SK-N-SH treated with all-trans-retinoic acid at 6 μM for 48 hours (cell line): ENCODE results near the gene ARHGAP28.

Experiments used
- ARNTL ChIP-seq: fragments of 450-650 bp; formaldehyde crosslinking; IDR thresholded peaks from 2 replicates; pipeline ENCODE4 v1.5.0; 2020; ENCODE audit warnings: low read depth, mild to moderate bottlenecking, moderate library complexity, borderline replicate concordance
- BACH2 ChIP-seq: fragments of 250-450 bp; sonication (Bioruptor Pico); IDR thresholded peaks from 2 replicates; pipeline ENCODE4 v1.9.0; 2021; ENCODE audit warnings: mild to moderate bottlenecking, borderline replicate concordance
- CREB5 ChIP-seq: fragments of 250-450 bp; sonication (Bioruptor Pico); IDR thresholded peaks from 2 replicates; pipeline ENCODE4 v1.5.1; 2020; ENCODE audit warnings: low read depth, mild to moderate bottlenecking, moderate library complexity
- CSDC2 ChIP-seq: fragments of 250-450 bp; sonication (Bioruptor Pico); IDR thresholded peaks from 2 replicates; pipeline ENCODE4 v1.5.0; 2020; ENCODE audit warnings: mild to moderate bottlenecking, moderate library complexity
- ISL1 ChIP-seq: fragments of 250-450 bp; sonication (Bioruptor Pico); IDR thresholded peaks from 2 replicates; pipeline ENCODE4 v2.1.2; 2022; ENCODE audit warnings: mild to moderate bottlenecking, moderate library complexity
- POU6F1 ChIP-seq: fragments of 250-450 bp; sonication (Bioruptor Pico); IDR thresholded peaks from 2 replicates; pipeline ENCODE4 v1.8.0; 2021; ENCODE audit warnings: low read depth, mild to moderate bottlenecking, moderate library complexity, borderline replicate concordance
- RARB ChIP-seq: fragments of 250-450 bp; sonication (Bioruptor Pico); IDR thresholded peaks from 2 replicates; pipeline ENCODE4 v1.8.0; 2021; ENCODE audit warnings: mild to moderate bottlenecking, moderate library complexity
- TCF4 ChIP-seq: fragments of 250-450 bp; sonication (Bioruptor Pico); IDR thresholded peaks from 2 replicates; pipeline ENCODE4 v1.8.0; 2021; ENCODE audit warnings: mild to moderate bottlenecking, moderate library complexity, borderline replicate concordance
- ZFP3 ChIP-seq: fragments of 250-450 bp; sonication (Bioruptor Pico); IDR thresholded peaks from 2 replicates; pipeline ENCODE4 v1.5.0; 2020; ENCODE audit warnings: mild to moderate bottlenecking, moderate library complexity
- ZFP30 ChIP-seq: fragments of 450-650 bp; formaldehyde crosslinking; IDR thresholded peaks from 2 replicates; pipeline ENCODE4 v1.5.0; 2022; ENCODE audit warnings: mild to moderate bottlenecking, moderate library complexity
- ZNF565 ChIP-seq: fragments of 450-650 bp; formaldehyde crosslinking; conservative IDR thresholded peaks from 2 replicates; pipeline ENCODE4 v1.5.0; 2020; ENCODE audit warnings: low read depth, mild to moderate bottlenecking, moderate library complexity
- TF ChIP-seq, protein P1 (sequence below): fragments of 250-450 bp; sonication (Bioruptor Pico); IDR thresholded peaks from 2 replicates; pipeline ENCODE4 v1.5.0; 2020; ENCODE audit warnings: mild to moderate bottlenecking, moderate library complexity
- TF ChIP-seq, protein P2 (sequence below): fragments of 250-450 bp; sonication (Bioruptor Pico); IDR thresholded peaks from 2 replicates; pipeline ENCODE4 v1.8.0; 2020; ENCODE audit warnings: mild to moderate bottlenecking, moderate library complexity, borderline replicate concordance

DNA sequence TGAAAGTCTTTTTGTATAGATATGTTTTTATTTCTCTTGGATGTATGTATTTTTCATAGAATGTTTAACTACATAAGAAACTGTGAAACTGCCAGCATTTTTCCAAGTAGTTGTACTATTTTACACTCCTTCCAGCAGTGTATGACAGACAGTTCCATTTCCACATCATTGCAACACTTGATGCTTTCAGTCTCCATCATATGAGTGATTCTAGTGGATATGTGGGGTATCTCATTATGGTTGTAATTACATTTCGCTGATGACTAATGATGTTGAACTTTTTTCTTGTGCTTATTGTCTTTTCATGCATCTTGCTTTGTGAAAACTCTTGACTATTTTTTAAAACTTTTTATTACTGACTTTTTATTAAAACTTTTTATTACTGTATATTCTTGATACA, 101.4 kb downstream of the ARHGAP28 start:
- TF ChIP-seq ZFP3 (CRISPR knock-in tag) (no peak), BACH2 (CRISPR knock-in tag) (no peak), CREB5 (CRISPR knock-in tag) (no peak), RARB (no peak), TCF4 (no peak), ISL1 (CRISPR knock-in tag) (0 out of 2 replicates have a peak, but pooled peaks have one; percentile 8), POU6F1 (CRISPR knock-in tag) (no peak), CSDC2 (CRISPR knock-in tag) (no peak), ARNTL (CRISPR knock-in tag) (no peak), ZFP30 (CRISPR knock-in tag) (no peak), ZNF565 (CRISPR knock-in tag) (no peak)
- TF ChIP-seq, protein P1, sequence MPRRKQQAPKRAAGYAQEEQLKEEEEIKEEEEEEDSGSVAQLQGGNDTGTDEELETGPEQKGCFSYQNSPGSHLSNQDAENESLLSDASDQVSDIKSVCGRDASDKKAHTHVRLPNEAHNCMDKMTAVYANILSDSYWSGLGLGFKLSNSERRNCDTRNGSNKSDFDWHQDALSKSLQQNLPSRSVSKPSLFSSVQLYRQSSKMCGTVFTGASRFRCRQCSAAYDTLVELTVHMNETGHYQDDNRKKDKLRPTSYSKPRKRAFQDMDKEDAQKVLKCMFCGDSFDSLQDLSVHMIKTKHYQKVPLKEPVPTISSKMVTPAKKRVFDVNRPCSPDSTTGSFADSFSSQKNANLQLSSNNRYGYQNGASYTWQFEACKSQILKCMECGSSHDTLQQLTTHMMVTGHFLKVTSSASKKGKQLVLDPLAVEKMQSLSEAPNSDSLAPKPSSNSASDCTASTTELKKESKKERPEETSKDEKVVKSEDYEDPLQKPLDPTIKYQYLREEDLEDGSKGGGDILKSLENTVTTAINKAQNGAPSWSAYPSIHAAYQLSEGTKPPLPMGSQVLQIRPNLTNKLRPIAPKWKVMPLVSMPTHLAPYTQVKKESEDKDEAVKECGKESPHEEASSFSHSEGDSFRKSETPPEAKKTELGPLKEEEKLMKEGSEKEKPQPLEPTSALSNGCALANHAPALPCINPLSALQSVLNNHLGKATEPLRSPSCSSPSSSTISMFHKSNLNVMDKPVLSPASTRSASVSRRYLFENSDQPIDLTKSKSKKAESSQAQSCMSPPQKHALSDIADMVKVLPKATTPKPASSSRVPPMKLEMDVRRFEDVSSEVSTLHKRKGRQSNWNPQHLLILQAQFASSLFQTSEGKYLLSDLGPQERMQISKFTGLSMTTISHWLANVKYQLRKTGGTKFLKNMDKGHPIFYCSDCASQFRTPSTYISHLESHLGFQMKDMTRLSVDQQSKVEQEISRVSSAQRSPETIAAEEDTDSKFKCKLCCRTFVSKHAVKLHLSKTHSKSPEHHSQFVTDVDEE (CRISPR knock-in tag) = no peak
- TF ChIP-seq, protein P2, sequence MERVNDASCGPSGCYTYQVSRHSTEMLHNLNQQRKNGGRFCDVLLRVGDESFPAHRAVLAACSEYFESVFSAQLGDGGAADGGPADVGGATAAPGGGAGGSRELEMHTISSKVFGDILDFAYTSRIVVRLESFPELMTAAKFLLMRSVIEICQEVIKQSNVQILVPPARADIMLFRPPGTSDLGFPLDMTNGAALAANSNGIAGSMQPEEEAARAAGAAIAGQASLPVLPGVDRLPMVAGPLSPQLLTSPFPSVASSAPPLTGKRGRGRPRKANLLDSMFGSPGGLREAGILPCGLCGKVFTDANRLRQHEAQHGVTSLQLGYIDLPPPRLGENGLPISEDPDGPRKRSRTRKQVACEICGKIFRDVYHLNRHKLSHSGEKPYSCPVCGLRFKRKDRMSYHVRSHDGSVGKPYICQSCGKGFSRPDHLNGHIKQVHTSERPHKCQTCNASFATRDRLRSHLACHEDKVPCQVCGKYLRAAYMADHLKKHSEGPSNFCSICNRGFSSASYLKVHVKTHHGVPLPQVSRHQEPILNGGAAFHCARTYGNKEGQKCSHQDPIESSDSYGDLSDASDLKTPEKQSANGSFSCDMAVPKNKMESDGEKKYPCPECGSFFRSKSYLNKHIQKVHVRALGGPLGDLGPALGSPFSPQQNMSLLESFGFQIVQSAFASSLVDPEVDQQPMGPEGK = no peak
